OCI-LY7 (cell line): ENCODE measurements around the gene DBNL. TPM values are rescaled to one million over a fixed set of nuclear protein-coding genes. Genes with fewer than 3 reads are reported as not detected.

Experiments used
- BruUV-seq: library from RNA; stranded (reverse); fragments of 400-500 nt; replicated peaks from 2 replicates; lab custom pipeline; 2021; lab: Mats Ljungman, UMichigan
- CTCF ChIA-PET: fragments of 300-600 bp; sonication (Branson Sonifier 250); formaldehyde crosslinking; loops from one replicate; lab custom pipeline; 2022; ENCODE audit warnings: antibody characterized with exemption; ENCODE audit not compliant: unreplicated experiment; lab: Charles Lee
- POLR2A ChIA-PET: fragments of 300-600 bp; sonication (Branson Sonifier 250); formaldehyde crosslinking; loops from one replicate; lab custom pipeline; 2022; ENCODE audit warnings: antibody characterized with exemption; lab: Charles Lee
- DNase-seq: peaks from one replicate; pipeline ENCODE4 v3.0.0-alpha.2; 2015; ENCODE audit warnings: low spot score
- H2AFZ ChIP-seq: fragments of 200-600 bp; sonication (generic), shearing (Covaris generic); 2 replicates; pipeline ENCODE4 v1.6.1; 2014; ENCODE audit warnings: mild to moderate bottlenecking, antibody characterized with exemption, low read length, moderate library complexity
- H3K27ac ChIP-seq: fragments of 200-600 bp; sonication (generic); 2 replicates; pipeline ENCODE4 v1.5.1; 2014; ENCODE audit warnings: mixed run types, low read depth, mild to moderate bottlenecking, moderate library complexity, low read length, inconsistent platforms; ENCODE audit not compliant: poor library complexity, severe bottlenecking
- H3K36me3 ChIP-seq: fragments of 200-600 bp; sonication (generic); 2 replicates; pipeline ENCODE4 v1.6.1; 2014; ENCODE audit warnings: mild to moderate bottlenecking, antibody characterized with exemption, low read length, moderate library complexity, mixed read lengths; ENCODE audit not compliant: insufficient read depth
- H3K4me1 ChIP-seq: fragments of 200-600 bp; sonication (generic); 2 replicates; pipeline ENCODE4 v1.5.1; 2014; ENCODE audit warnings: mild to moderate bottlenecking, low read length; ENCODE audit not compliant: insufficient read depth, poor library complexity, severe bottlenecking
- H3K4me2 ChIP-seq: fragments of 200-600 bp; sonication (generic); 2 replicates; pipeline ENCODE4 v1.6.1; 2014; ENCODE audit warnings: mild to moderate bottlenecking, low read length
- H3K4me3 ChIP-seq: fragments of 200-600 bp; sonication (generic); 2 replicates; pipeline ENCODE4 v1.5.1; 2014; ENCODE audit warnings: mild to moderate bottlenecking, low read depth, low read length; ENCODE audit not compliant: poor library complexity, severe bottlenecking
- H3K79me2 ChIP-seq: fragments of 200-600 bp; sonication (generic); 2 replicates; pipeline ENCODE4 v1.6.1; 2016; ENCODE audit warnings: low read depth, mild to moderate bottlenecking, low read length, moderate library complexity, mixed read lengths; ENCODE audit not compliant: insufficient read depth
- H3K9me2 ChIP-seq: fragments of 200-600 bp; sonication (generic); 2 replicates; pipeline ENCODE4 v1.6.1; 2016; ENCODE audit warnings: mild to moderate bottlenecking, low read length, mixed read lengths; ENCODE audit not compliant: insufficient read depth
- H3K9me3 ChIP-seq: fragments of 200-600 bp; sonication (generic); 2 replicates; pipeline ENCODE4 v1.6.1; 2014; ENCODE audit warnings: mild to moderate bottlenecking, mixed run types, low read length, mixed read lengths
- H4K20me1 ChIP-seq: fragments of 200-600 bp; sonication (generic); 2 replicates; pipeline ENCODE4 v1.6.1; 2014; ENCODE audit warnings: mild to moderate bottlenecking, antibody characterized with exemption, low read length, moderate library complexity, mixed read lengths; ENCODE audit not compliant: insufficient read depth
- EZH2phosphoT487 ChIP-seq: fragments of 200-600 bp; sonication (generic); IDR thresholded peaks from 2 replicates; pipeline ENCODE4 v1.6.1; 2018; ENCODE audit warnings: low read depth, borderline replicate concordance, mild to moderate bottlenecking, mixed run types, antibody characterized with exemption, low read length, moderate library complexity, mixed read lengths
- intact Hi-C: fragments of 100-400 bp; cut with micrococcal nuclease; formaldehyde crosslinking; loops from one replicate; pipeline ENCODE4 v1.10.0; 2022; ENCODE audit not compliant: unreplicated experiment
- total RNA-seq, 2 experiments: library from RNA; depleted of rRNA in 1 of 2; stranded (reverse); fragments of >200 nt in 1 of 2; shearing (Covaris generic) in 1 of 2; gene quantifications; 2 replicates each; pipeline ENCODE4 v1.2.3, GENCODE V29; 2014 to 2022
- TF ChIP-seq, protein P1 (sequence below): fragments of 200-600 bp; sonication (generic); conservative IDR thresholded peaks from 2 replicates; pipeline ENCODE4 v1.5.1; 2014; ENCODE audit warnings: mild to moderate bottlenecking, antibody characterized with exemption, low read length, moderate library complexity, mixed read lengths

DBNL gene
- total RNA-seq, 2 experiments from 2014 or later: 124 to 137 TPM

DNA sequence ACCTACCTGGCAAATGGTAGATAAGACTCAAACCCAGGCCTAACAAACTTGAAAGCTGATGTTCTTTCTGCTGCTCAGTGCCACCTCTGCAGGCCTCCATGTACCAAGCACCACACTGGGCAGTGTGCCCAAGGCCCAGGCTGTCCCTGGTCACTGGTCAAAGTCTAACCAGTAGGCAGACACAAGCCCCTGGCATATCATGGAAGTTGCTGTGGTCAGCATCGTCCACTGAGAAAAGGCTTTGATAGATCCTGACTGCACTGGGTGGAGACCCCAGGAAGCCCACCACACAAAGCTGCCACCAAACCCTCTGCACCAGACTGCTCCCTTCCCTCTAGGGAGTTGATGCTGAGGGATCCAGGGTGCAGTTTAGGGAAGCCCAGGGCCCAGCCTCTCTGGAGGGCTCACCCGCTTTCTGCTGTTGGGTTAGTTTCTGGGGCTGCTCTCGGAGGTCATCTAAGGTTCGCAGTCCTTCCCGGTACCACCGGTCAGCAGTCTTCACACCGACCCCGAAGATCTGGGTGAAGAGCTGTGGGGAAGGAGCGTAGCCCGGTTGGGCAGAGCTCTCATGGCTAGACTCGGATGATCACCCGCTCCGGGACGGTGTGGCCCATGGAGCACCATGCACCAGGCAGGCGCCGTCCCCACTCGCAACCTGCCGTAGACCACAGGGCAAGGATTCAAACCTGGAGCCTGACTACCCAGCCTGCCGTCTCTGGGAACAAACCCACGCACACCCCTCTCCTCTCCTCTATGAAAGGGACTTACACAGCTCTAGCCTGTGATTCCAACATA, 31.8 kb downstream of the DBNL start:
- TF ChIP-seq EZH2phosphoT487: no peak
- TF ChIP-seq, protein P1, sequence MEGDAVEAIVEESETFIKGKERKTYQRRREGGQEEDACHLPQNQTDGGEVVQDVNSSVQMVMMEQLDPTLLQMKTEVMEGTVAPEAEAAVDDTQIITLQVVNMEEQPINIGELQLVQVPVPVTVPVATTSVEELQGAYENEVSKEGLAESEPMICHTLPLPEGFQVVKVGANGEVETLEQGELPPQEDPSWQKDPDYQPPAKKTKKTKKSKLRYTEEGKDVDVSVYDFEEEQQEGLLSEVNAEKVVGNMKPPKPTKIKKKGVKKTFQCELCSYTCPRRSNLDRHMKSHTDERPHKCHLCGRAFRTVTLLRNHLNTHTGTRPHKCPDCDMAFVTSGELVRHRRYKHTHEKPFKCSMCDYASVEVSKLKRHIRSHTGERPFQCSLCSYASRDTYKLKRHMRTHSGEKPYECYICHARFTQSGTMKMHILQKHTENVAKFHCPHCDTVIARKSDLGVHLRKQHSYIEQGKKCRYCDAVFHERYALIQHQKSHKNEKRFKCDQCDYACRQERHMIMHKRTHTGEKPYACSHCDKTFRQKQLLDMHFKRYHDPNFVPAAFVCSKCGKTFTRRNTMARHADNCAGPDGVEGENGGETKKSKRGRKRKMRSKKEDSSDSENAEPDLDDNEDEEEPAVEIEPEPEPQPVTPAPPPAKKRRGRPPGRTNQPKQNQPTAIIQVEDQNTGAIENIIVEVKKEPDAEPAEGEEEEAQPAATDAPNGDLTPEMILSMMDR: no peak
- Histone ChIP-seq H4K20me1 (no peaks in the 10 kb centered on the region; the same call in 1 of the 2 replicates), H3K9me3 (no peaks in the 10 kb centered on the region), H3K4me2 (no peak overlapping the region), H3K27ac (no peak overlapping the region), H3K4me1 (peaks cover 39% of the 10 kb centered on the region), H3K4me3 (no peak overlapping the region), H3K36me3 (peaks cover 100% of the 10 kb centered on the region), H3K9me2 (no peaks in the 10 kb centered on the region), H3K79me2 (peaks cover 16% of the 10 kb centered on the region; the same call in 1 of the 2 replicates), H2AFZ (no peak overlapping the region)
- no TSS peak for BruUV-seq
- POLR2A ChIA-PET: interaction anchor here (0.5 to 1.5 kb wide), 5 partner anchors 25 to 125 kb away, joined by 3 to 8 read pairs (median 4); no protein-coding TSS in a partner anchor
- no peak for DNase-seq
- CTCF ChIA-PET: no interaction called here
- intact Hi-C loops: no loop called here

DNA sequence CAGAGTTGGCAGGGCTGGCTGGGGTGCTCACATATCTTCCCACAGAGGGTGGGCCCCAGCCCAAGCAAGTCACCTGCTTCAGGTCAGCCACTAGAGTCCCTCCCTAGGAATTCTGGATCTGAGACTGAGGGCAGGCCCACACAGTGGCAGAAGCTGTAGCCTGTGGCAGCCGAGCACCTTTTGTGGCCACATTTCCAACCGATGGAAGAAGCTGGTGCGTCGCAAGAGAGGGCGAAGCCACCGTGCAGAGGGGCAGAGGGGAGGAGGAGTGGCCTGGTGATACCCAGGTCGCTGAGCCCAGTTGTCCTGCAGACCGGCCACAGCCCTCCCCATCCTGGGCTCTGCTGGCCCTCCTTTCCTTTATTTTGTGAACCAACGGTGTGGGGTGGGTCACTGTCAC, 32.6 kb downstream of the DBNL start:
- BruUV-seq: no TSS peak
- no peak overlapping the region for H3K27ac ChIP-seq
- POLR2A ChIA-PET: interaction anchor here (1.5 kb wide), 1 partner anchor 48 kb away, joined by 4 read pairs; no protein-coding TSS in a partner anchor
- H3K4me2 ChIP-seq: no peak overlapping the region
- no peaks in the 10 kb centered on the region for H3K9me2 ChIP-seq
- CTCF ChIA-PET: no interaction called here
- no peak overlapping the region for H3K4me3 ChIP-seq
- peaks cover 95% of the 10 kb centered on the region for H3K36me3 ChIP-seq
- H2AFZ ChIP-seq: no peak overlapping the region
- peaks cover 36% of the 10 kb centered on the region for H3K4me1 ChIP-seq
- DNase-seq: no peak
- H3K79me2 ChIP-seq: peaks cover 23% of the 10 kb centered on the region; the same call in 1 of the 2 replicates
- intact Hi-C loops: no loop called here
- no peak for TF ChIP-seq EZH2phosphoT487
- TF ChIP-seq, protein P1: no peak
- no peaks in the 10 kb centered on the region; the same call in 1 of the 2 replicates for H4K20me1 ChIP-seq
- H3K9me3 ChIP-seq: no peaks in the 10 kb centered on the region

DNA sequence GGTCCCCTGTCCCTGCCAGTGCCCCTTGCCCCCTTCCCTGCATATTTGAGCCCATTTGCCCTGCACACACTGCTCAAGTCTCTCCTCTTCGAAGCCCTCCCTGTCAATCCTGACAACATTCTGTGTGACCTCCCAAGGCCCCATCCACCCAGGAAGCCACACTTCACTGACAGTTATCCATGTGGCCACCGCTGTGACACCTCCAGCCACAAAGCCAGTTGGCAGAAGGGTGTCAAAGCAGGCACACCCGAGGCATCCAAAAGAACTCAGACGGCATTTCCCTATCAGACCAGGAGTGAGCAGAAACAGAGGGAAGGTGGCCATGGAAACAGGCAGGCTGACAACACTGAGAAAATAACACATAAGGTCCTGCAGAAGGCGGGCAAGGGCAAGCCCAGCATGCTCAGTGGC, 33.2 kb downstream of the DBNL start:
- no TSS peak for BruUV-seq
- no peak for DNase-seq
- H3K4me1 ChIP-seq: peaks cover 33% of the 10 kb centered on the region

More for the DNA sequence above, 33.2 kb downstream of the DBNL start:
- peaks cover 89% of the 10 kb centered on the region for H3K36me3 ChIP-seq
- no peak overlapping the region for H3K27ac ChIP-seq
- CTCF ChIA-PET: no interaction called here
- no peak overlapping the region for H3K4me2 ChIP-seq
- no peaks in the 10 kb centered on the region; the same call in 1 of the 2 replicates for H4K20me1 ChIP-seq
- H3K9me2 ChIP-seq: no peaks in the 10 kb centered on the region
- no peak overlapping the region for H2AFZ ChIP-seq
- TF ChIP-seq, protein P1: no peak
- no peak for TF ChIP-seq EZH2phosphoT487
- intact Hi-C loops: no loop called here
- POLR2A ChIA-PET: no interaction called here
- no peaks in the 10 kb centered on the region for H3K9me3 ChIP-seq
- no peak overlapping the region for H3K4me3 ChIP-seq
- H3K79me2 ChIP-seq: peaks cover 24% of the 10 kb centered on the region; the same call in 1 of the 2 replicates
